ENCODE data around the gene ESPN.

Gene ESPN

DNA sequence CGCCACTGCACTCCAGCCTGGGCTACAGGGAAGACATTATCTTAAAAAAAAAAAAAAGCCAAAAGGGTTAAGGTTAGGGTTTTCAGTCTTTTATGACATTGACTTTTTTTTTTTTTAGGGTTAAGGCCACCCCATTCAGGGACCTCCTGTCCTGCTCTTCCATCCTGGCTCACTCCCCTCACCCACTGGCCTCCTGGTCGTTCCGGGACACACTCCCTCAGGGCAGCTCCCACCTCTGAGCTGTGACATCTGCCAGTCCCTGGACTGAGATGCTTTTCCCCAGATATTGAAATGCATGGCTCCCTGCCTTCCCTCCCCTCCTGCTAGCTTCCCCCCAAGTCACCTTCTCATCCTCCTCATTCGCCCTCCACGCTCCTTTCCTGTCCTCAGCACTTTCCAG is 57.2 kb downstream of the ESPN start:
- TF ChIP-seq, protein P1, sequence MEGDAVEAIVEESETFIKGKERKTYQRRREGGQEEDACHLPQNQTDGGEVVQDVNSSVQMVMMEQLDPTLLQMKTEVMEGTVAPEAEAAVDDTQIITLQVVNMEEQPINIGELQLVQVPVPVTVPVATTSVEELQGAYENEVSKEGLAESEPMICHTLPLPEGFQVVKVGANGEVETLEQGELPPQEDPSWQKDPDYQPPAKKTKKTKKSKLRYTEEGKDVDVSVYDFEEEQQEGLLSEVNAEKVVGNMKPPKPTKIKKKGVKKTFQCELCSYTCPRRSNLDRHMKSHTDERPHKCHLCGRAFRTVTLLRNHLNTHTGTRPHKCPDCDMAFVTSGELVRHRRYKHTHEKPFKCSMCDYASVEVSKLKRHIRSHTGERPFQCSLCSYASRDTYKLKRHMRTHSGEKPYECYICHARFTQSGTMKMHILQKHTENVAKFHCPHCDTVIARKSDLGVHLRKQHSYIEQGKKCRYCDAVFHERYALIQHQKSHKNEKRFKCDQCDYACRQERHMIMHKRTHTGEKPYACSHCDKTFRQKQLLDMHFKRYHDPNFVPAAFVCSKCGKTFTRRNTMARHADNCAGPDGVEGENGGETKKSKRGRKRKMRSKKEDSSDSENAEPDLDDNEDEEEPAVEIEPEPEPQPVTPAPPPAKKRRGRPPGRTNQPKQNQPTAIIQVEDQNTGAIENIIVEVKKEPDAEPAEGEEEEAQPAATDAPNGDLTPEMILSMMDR (IDR thresholded peaks at IDR 0.05; ENCODE audit: borderline replicate concordance, extremely low read depth, low read length, poor library complexity, severe bottlenecking) = no peak
- TF ChIP-seq EZH2 (IDR thresholded peaks at IDR 0.05; ENCODE audit: borderline replicate concordance, low read depth, low read length, severe bottlenecking) = no peak
- DNase-seq = no peak
- no peak for ATAC-seq (ENCODE audit: insufficient read depth, low read depth)
- Histone ChIP-seq H4K20me1 (ENCODE audit: insufficient read depth, low read length) (peaks cover 2% of the 10 kb centered on the region; the same call in 1 of the 2 replicates), H3K27ac (ENCODE audit: low read length) (no peak overlapping the region), H3K36me3 (ENCODE audit: insufficient read depth, low read length) (no peaks in the 10 kb centered on the region), H3K4me3 (ENCODE audit: low read depth in 1 of 2, low read length in 2 of 2) (no peak overlapping the region), H3K79me2 (ENCODE audit: insufficient read depth, low read length) (no peaks in the 10 kb centered on the region), H3K9ac (ENCODE audit: low read depth, low read length) (no peak overlapping the region), H3K9me3 (ENCODE audit: insufficient read depth, low read length, severe bottlenecking) (no peaks in the 10 kb centered on the region), H3K4me1 (ENCODE audit: insufficient read depth, low read length) (peaks cover 6% of the 10 kb centered on the region; the same call in 1 of the 2 replicates), H2AFZ (ENCODE audit: low read depth, low read length) (no peak overlapping the region), H3K27me3 (ENCODE audit: insufficient read depth, low read length, poor library complexity) (no peaks in the 10 kb centered on the region), H3K4me2 (ENCODE audit: insufficient read depth, low read length) (no peak overlapping the region)

DNA sequence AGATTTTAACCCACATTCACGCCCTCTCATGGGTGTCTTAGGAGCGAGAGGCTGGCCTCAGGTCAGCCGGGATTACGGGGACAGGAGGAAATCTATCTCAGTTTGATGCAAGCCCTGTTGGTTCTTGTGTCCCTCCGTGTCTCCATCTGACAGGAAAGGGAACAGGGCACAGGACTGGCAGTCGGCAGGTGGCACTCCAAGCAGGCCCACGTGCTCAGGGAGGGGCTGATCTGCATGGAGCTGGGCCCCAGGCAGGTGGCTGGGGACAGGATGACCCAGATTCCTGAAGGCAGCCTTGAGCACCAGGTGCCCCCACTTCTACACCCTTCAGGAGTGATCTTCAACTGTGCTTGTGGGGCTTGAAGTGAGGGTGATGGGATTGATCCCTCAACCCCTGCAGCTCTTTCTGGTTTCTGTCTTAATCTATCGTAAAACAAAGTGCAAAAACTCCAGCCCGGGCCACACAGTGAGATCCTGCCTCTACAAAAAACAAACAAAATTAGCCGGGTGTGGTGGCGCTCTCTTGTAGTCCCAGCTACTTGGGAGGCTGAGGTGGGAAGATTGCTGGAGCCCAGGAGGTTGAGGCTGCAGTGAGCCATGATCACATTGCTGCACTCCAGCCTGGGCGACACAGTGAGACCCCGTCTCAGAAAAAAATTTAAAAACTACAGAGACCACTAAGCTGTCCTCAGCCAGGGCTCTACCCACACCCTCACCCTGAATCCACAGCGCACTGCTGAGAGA is 58.6 kb downstream of the ESPN start:
- Histone ChIP-seq H3K9me3 (ENCODE audit: insufficient read depth, low read length, severe bottlenecking) (no peaks in the 10 kb centered on the region), H2AFZ (ENCODE audit: low read depth, low read length) (no peak overlapping the region), H3K4me3 (ENCODE audit: low read depth in 1 of 2, low read length in 2 of 2) (no peak overlapping the region), H3K79me2 (ENCODE audit: insufficient read depth, low read length) (no peaks in the 10 kb centered on the region), H4K20me1 (ENCODE audit: insufficient read depth, low read length) (peaks cover 3% of the 10 kb centered on the region; the same call in 1 of the 2 replicates), H3K4me2 (ENCODE audit: insufficient read depth, low read length) (no peak overlapping the region), H3K27ac (ENCODE audit: low read length) (no peak overlapping the region), H3K9ac (ENCODE audit: low read depth, low read length) (no peak overlapping the region), H3K4me1 (ENCODE audit: insufficient read depth, low read length) (peaks cover 6% of the 10 kb centered on the region; the same call in 1 of the 2 replicates), H3K27me3 (ENCODE audit: insufficient read depth, low read length, poor library complexity) (no peaks in the 10 kb centered on the region), H3K36me3 (ENCODE audit: insufficient read depth, low read length) (no peaks in the 10 kb centered on the region)
- no peak for ATAC-seq (ENCODE audit: insufficient read depth, low read depth)
- no peak for DNase-seq
- no peak for TF ChIP-seq EZH2 (IDR thresholded peaks at IDR 0.05; ENCODE audit: borderline replicate concordance, low read depth, low read length, severe bottlenecking)
- TF ChIP-seq, protein P1 (IDR thresholded peaks at IDR 0.05; ENCODE audit: borderline replicate concordance, extremely low read depth, low read length, poor library complexity, severe bottlenecking) = no peak

DNA sequence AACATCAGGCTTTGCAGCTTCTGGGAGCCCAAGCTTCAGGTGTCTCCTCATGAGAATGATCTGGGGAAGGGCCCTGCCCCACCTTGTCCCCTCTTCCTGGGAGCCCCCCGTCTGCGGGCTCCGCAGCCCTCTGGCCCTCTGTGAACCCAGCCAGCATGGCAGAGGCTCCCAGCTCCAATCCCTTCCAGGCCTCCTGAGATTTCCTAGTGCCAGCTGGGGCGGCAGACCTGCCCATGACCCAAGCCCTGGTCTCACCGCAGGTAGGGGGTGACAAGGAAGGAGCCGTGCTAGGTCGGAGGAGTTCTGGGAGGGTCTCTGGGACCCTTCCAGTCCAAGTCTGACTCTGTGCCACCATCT is 59.2 kb downstream of the ESPN start:
- peaks cover 3% of the 10 kb centered on the region; the same call in 1 of the 2 replicates for H4K20me1 ChIP-seq (ENCODE audit: insufficient read depth, low read length)
- no peak overlapping the region for H3K4me2 ChIP-seq (ENCODE audit: insufficient read depth, low read length)
- no peak for ATAC-seq (ENCODE audit: insufficient read depth, low read depth)
- H3K27ac ChIP-seq (ENCODE audit: low read length) = no peak overlapping the region
- TF ChIP-seq, protein P1 (IDR thresholded peaks at IDR 0.05; ENCODE audit: borderline replicate concordance, extremely low read depth, low read length, poor library complexity, severe bottlenecking) = no peak
- no peak for TF ChIP-seq EZH2 (IDR thresholded peaks at IDR 0.05; ENCODE audit: borderline replicate concordance, low read depth, low read length, severe bottlenecking)
- no peak overlapping the region for H3K4me3 ChIP-seq (ENCODE audit: low read depth in 1 of 2, low read length in 2 of 2)
- H2AFZ ChIP-seq (ENCODE audit: low read depth, low read length) = no peak overlapping the region
- H3K9me3 ChIP-seq (ENCODE audit: insufficient read depth, low read length, severe bottlenecking) = no peaks in the 10 kb centered on the region
- H3K36me3 ChIP-seq (ENCODE audit: insufficient read depth, low read length) = no peaks in the 10 kb centered on the region
- H3K9ac ChIP-seq (ENCODE audit: low read depth, low read length) = no peak overlapping the region
- no peaks in the 10 kb centered on the region for H3K79me2 ChIP-seq (ENCODE audit: insufficient read depth, low read length)
- H3K4me1 ChIP-seq (ENCODE audit: insufficient read depth, low read length) = peaks cover 6% of the 10 kb centered on the region; the same call in 1 of the 2 replicates
- H3K27me3 ChIP-seq (ENCODE audit: insufficient read depth, low read length, poor library complexity) = no peaks in the 10 kb centered on the region
- DNase-seq = no peak
